HEK293 (cell line): Measurements from ENCODE around the gene C1QL1.

Source experiments
- CTCF ChIA-PET: fragments of 350-600 bp; formaldehyde crosslinking; extraction: SDS; loops from one replicate; lab custom pipeline; 2021; ENCODE audit warnings: antibody characterized with exemption; lab: Yijun Ruan, JAX
- POLR2A ChIA-PET: fragments of 300-600 bp; formaldehyde crosslinking; extraction: SDS; loops from one replicate; lab custom pipeline; 2020; ENCODE audit warnings: antibody characterized with exemption, inconsistent platforms; lab: Yijun Ruan, JAX
- H3K27ac ChIP-seq: fragments of 200-500 bp; sonication (Bioruptor generic); 2 replicates; pipeline ENCODE4 v1.5.1; 2014; ENCODE audit warnings: low read depth, low read length, control low read depth, inconsistent platforms; ENCODE audit errors: extremely low read depth
- H3K36me3 ChIP-seq, 2 experiments: fragments of 200-500 bp in 1 of 2; sonication (Bioruptor generic) in 1 of 2; 1 replicate in 1 of 2; 2 replicates in 1 of 2; pipeline ENCODE4 v1.5.1; 2014 to 2017; ENCODE audit warnings: inconsistent platforms in 2 of 2, low read length in 2 of 2; ENCODE audit not compliant: control insufficient read depth in 2 of 2, insufficient read depth in 1 of 2
- H3K4me1 ChIP-seq: fragments of 200-500 bp; sonication (Bioruptor generic); 2 replicates; pipeline ENCODE4 v1.5.1; 2014; ENCODE audit warnings: mild to moderate bottlenecking, low read length, inconsistent platforms; ENCODE audit not compliant: control insufficient read depth, insufficient read depth
- H3K4me3 ChIP-seq: 2 replicates; pipeline ENCODE4 v1.5.1; 2011; ENCODE audit warnings: low read depth, mild to moderate bottlenecking, control low read depth, low read length, moderate library complexity
- H3K9me3 ChIP-seq: fragments of 200-500 bp; sonication (Bioruptor generic); 2 replicates; pipeline ENCODE4 v1.5.1; 2014; ENCODE audit warnings: low read depth, low read length, inconsistent platforms; ENCODE audit not compliant: control insufficient read depth, insufficient read depth
- AEBP2 ChIP-seq: fragments of 450-650 bp; formaldehyde crosslinking; IDR thresholded peaks from 2 replicates; pipeline ENCODE4 v1.5.1; 2016; ENCODE audit warnings: missing biosample characterization, missing genetic modification characterization, borderline replicate concordance
- CTCF ChIP-seq: fragments of 450-650 bp; formaldehyde crosslinking; IDR thresholded peaks from 2 replicates; pipeline ENCODE4 v1.5.1; 2016; ENCODE audit warnings: missing biosample characterization, missing genetic modification characterization
- GLIS1 ChIP-seq: fragments of 450-650 bp; formaldehyde crosslinking; IDR thresholded peaks from 2 replicates; pipeline ENCODE4 v1.5.1; 2016; ENCODE audit warnings: missing biosample characterization, missing genetic modification characterization
- KLF1 ChIP-seq: fragments of 450-650 bp; formaldehyde crosslinking; IDR thresholded peaks from 2 replicates; pipeline ENCODE4 v1.5.1; 2016; ENCODE audit warnings: missing biosample characterization, missing genetic modification characterization
- PATZ1 ChIP-seq: fragments of 450-650 bp; formaldehyde crosslinking; IDR thresholded peaks from 2 replicates; pipeline ENCODE4 v1.5.1; 2016; ENCODE audit warnings: missing biosample characterization, missing genetic modification characterization
- ZBTB17 ChIP-seq: fragments of 450-650 bp; formaldehyde crosslinking; IDR thresholded peaks from 2 replicates; pipeline ENCODE4 v1.5.1; 2016; ENCODE audit warnings: missing biosample characterization, missing genetic modification characterization
- ZNF133 ChIP-seq: fragments of 450-650 bp; formaldehyde crosslinking; IDR thresholded peaks from 2 replicates; pipeline ENCODE4 v1.5.1; 2016; ENCODE audit warnings: missing biosample characterization, missing genetic modification characterization
- ZNF184 ChIP-seq: fragments of 450-650 bp; IDR thresholded peaks from 2 replicates; pipeline ENCODE4 v1.5.1; 2018; ENCODE audit warnings: missing biosample characterization, mild to moderate bottlenecking, missing genetic modification characterization
- ZNF202 ChIP-seq: fragments of 450-650 bp; formaldehyde crosslinking; IDR thresholded peaks from 2 replicates; pipeline ENCODE4 v1.5.1; 2016; ENCODE audit warnings: missing biosample characterization, missing genetic modification characterization, borderline replicate concordance
- ZNF311 ChIP-seq: fragments of 450-650 bp; formaldehyde crosslinking; IDR thresholded peaks from 2 replicates; pipeline ENCODE4 v1.5.1; 2017; ENCODE audit warnings: missing biosample characterization, missing genetic modification characterization, borderline replicate concordance
- ZNF366 ChIP-seq: fragments of 450-650 bp; formaldehyde crosslinking; conservative IDR thresholded peaks from 2 replicates; pipeline ENCODE4 v1.5.1; 2016; ENCODE audit warnings: missing biosample characterization, missing genetic modification characterization
- ZNF394 ChIP-seq: fragments of 450-650 bp; formaldehyde crosslinking; IDR thresholded peaks from 2 replicates; pipeline ENCODE4 v1.5.1; 2016; ENCODE audit warnings: missing biosample characterization, missing genetic modification characterization, mild to moderate bottlenecking, moderate library complexity, borderline replicate concordance
- ZNF426 ChIP-seq: fragments of 450-650 bp; formaldehyde crosslinking; IDR thresholded peaks from 2 replicates; pipeline ENCODE4 v1.5.1; 2017; ENCODE audit warnings: missing biosample characterization, missing genetic modification characterization, mild to moderate bottlenecking, inconsistent platforms, moderate library complexity
- ZNF514 ChIP-seq: fragments of 450-650 bp; formaldehyde crosslinking; IDR thresholded peaks from 2 replicates; pipeline ENCODE4 v1.5.1; 2016; ENCODE audit warnings: missing biosample characterization, missing genetic modification characterization
- ZNF549 ChIP-seq: fragments of 450-650 bp; IDR thresholded peaks from 2 replicates; pipeline ENCODE4 v1.5.1; 2018; ENCODE audit warnings: missing biosample characterization, missing genetic modification characterization, mild to moderate bottlenecking, inconsistent platforms, moderate library complexity
- TF ChIP-seq, protein P1 (sequence below): fragments of 450-650 bp; formaldehyde crosslinking; IDR thresholded peaks from 2 replicates; pipeline ENCODE4 v1.5.1; 2016; ENCODE audit warnings: missing biosample characterization, missing genetic modification characterization
- TF ChIP-seq, protein P2 (sequence below): fragments of 450-650 bp; IDR thresholded peaks from 2 replicates; pipeline ENCODE4 v1.5.1; 2018; ENCODE audit warnings: missing biosample characterization, missing genetic modification characterization
- TF ChIP-seq, protein P3 (sequence below): fragments of 450-650 bp; IDR thresholded peaks from 2 replicates; pipeline ENCODE4 v1.5.1; 2018; ENCODE audit warnings: missing biosample characterization, mild to moderate bottlenecking, missing genetic modification characterization

Gene C1QL1

DNA sequence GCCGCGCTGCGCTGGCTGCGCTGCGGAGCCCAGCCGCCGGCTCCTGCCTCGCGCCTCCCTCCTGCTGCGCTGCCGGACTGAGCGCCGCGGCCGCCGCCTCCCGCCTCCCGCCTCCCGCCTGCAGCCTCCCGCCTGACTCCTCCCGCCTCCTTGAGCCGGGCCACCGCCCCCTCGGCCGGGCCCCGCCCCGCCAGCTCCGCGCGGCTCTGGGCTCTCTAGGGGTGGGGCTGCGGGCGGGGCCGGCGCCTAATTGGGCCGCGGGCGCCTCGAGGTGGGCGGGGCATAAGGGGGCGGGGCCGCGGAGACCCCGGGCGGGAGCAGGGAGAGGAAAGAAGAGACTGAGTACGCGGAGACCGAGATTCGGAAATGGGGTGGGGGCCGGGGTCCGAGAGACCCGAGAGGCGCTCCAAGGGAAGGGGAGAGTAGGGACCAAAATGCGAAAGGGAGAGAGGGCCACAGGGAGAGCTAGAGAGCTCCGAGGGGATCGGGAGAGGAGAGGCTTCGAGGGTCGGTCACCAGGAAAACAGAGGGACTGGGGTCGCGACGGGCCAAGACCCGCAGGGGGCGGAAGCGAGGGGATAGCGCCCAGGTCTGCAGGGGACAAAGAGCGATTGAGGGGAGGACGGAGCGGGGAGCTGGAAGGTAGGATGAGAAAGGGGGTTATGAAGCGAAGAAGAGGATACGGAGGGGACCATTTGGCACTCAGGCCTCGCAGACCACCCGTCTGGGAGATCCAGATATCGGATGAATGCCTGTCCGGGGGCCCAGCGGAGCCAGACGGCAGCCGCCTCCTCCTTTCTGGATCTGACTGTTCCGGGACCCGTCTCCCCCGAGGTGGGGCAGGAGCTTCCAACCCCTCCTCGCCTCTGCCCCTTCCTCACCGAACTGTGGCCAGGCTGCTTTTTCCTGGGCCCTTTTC, at the start of gene C1QL1 (continued):
- TF ChIP-seq, protein P1, sequence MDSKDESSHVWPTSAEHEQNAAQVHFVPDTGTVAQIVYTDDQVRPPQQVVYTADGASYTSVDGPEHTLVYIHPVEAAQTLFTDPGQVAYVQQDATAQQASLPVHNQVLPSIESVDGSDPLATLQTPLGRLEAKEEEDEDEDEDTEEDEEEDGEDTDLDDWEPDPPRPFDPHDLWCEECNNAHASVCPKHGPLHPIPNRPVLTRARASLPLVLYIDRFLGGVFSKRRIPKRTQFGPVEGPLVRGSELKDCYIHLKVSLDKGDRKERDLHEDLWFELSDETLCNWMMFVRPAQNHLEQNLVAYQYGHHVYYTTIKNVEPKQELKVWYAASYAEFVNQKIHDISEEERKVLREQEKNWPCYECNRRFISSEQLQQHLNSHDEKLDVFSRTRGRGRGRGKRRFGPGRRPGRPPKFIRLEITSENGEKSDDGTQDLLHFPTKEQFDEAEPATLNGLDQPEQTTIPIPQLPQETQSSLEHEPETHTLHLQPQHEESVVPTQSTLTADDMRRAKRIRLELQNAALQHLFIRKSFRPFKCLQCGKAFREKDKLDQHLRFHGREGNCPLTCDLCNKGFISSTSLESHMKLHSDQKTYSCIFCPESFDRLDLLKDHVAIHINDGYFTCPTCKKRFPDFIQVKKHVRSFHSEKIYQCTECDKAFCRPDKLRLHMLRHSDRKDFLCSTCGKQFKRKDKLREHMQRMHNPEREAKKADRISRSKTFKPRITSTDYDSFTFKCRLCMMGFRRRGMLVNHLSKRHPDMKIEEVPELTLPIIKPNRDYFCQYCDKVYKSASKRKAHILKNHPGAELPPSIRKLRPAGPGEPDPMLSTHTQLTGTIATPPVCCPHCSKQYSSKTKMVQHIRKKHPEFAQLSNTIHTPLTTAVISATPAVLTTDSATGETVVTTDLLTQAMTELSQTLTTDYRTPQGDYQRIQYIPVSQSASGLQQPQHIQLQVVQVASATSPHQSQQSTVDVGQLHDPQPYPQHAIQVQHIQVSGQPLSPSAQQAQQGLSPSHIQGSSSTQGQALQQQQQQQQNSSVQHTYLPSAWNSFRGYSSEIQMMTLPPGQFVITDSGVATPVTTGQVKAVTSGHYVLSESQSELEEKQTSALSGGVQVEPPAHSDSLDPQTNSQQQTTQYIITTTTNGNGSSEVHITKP (tag by site-specific recombination) = peak; percentile 63
- TF ChIP-seq CTCF (tag by site-specific recombination) (peak; percentile 94), ZNF311 (tag by site-specific recombination) (no peak), KLF1 (tag by site-specific recombination) (peak; percentile 60), GLIS1 (tag by site-specific recombination) (peak; percentile 73)

- ChIA-PET CTCF (interaction anchor here (0.7 to 8.7 kb wide), 4 partner anchors 48 to 361 kb away, joined by 3 to 296 read pairs (median 4); partner anchors contain the start of genes C1QL1 and MEIOC), POLR2A (interaction anchor here (0.8 kb wide), 1 partner anchor 49 kb away, joined by 3 read pairs; the partner anchor contains the start of gene C1QL1)
- TF ChIP-seq, protein P2, sequence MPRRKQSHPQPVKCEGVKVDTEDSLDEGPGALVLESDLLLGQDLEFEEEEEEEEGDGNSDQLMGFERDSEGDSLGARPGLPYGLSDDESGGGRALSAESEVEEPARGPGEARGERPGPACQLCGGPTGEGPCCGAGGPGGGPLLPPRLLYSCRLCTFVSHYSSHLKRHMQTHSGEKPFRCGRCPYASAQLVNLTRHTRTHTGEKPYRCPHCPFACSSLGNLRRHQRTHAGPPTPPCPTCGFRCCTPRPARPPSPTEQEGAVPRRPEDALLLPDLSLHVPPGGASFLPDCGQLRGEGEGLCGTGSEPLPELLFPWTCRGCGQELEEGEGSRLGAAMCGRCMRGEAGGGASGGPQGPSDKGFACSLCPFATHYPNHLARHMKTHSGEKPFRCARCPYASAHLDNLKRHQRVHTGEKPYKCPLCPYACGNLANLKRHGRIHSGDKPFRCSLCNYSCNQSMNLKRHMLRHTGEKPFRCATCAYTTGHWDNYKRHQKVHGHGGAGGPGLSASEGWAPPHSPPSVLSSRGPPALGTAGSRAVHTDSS = no peak
- TF ChIP-seq ZNF202 (tag by site-specific recombination) = no peak
- TF ChIP-seq AEBP2 (tag by site-specific recombination) = no peak
- 0 out of 2 replicates have a peak, but pooled peaks have one; percentile 9 for TF ChIP-seq GLIS1 (tag by site-specific recombination)
- TF ChIP-seq ZNF133 (tag by site-specific recombination) = no peak
- TF ChIP-seq ZBTB17 (tag by site-specific recombination) = peak; percentile 36; the same call in 1 of the 2 replicates
- no peak for TF ChIP-seq ZNF426 (tag by site-specific recombination)
- TF ChIP-seq ZNF549 (tag by site-specific recombination) = no peak
- TF ChIP-seq CTCF (tag by site-specific recombination) = peak; percentile 42
- TF ChIP-seq ZNF514 (tag by site-specific recombination) = no peak
- no peak for TF ChIP-seq ZNF394 (tag by site-specific recombination)
- TF ChIP-seq, protein P3, sequence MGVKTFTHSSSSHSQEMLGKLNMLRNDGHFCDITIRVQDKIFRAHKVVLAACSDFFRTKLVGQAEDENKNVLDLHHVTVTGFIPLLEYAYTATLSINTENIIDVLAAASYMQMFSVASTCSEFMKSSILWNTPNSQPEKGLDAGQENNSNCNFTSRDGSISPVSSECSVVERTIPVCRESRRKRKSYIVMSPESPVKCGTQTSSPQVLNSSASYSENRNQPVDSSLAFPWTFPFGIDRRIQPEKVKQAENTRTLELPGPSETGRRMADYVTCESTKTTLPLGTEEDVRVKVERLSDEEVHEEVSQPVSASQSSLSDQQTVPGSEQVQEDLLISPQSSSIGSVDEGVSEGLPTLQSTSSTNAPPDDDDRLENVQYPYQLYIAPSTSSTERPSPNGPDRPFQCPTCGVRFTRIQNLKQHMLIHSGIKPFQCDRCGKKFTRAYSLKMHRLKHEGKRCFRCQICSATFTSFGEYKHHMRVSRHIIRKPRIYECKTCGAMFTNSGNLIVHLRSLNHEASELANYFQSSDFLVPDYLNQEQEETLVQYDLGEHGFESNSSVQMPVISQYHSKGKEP (tag by site-specific recombination) = no peak
- TF ChIP-seq ZNF366 (tag by site-specific recombination) = no peak
- TF ChIP-seq PATZ1 (tag by site-specific recombination) = 0 out of 2 replicates have a peak, but pooled peaks have one; percentile 19
- no peak for TF ChIP-seq ZNF184
Measured at GRCh38 chr17:45016823-45017222, 48.7 kb upstream of the C1QL1 start.

More at GRCh38 chr17:45016823-45017222, 48.7 kb upstream of the C1QL1 start:
- Histone ChIP-seq H3K36me3 (no peaks in the 10 kb centered on the region), H3K4me3 (no peak overlapping the region), H3K9me3 (no peaks in the 10 kb centered on the region), H3K27ac (no peak overlapping the region), H3K4me1 (peaks cover 3% of the 10 kb centered on the region; the same call in 1 of the 2 replicates)
